Gastrocnemius medialis (tissue), 4 donors: ENCODE data around the gene DNAH17.

Experiments
- POLR2A ChIP-seq, 2 donors: fragments of 450-650 bp; IDR thresholded peaks; one replicate each; pipeline ENCODE4 v1.6.1; 2017; ENCODE audit warnings: antibody characterized with exemption in 2 of 2, mild to moderate bottlenecking in 2 of 2, moderate library complexity in 2 of 2
- TF ChIP-seq, protein P1 (sequence below), 5 experiments: fragments of 450-650 bp in 3 of 5; fragments of 200-600 bp in 2 of 5; sonication (generic) in 2 of 5; IDR thresholded peaks in 4 of 5; conservative IDR thresholded peaks in 1 of 5; 1 replicate in 4 of 5; 2 replicates in 1 of 5; pipeline ENCODE4 v1.5.1; 2016 to 2019; ENCODE audit warnings: antibody characterized with exemption in 5 of 5, mild to moderate bottlenecking in 3 of 5, moderate library complexity in 3 of 5

GRCh38 chr17:78623541-78623940, 46.3 kb upstream of the DNAH17 start:
- TF ChIP-seq, protein P1, sequence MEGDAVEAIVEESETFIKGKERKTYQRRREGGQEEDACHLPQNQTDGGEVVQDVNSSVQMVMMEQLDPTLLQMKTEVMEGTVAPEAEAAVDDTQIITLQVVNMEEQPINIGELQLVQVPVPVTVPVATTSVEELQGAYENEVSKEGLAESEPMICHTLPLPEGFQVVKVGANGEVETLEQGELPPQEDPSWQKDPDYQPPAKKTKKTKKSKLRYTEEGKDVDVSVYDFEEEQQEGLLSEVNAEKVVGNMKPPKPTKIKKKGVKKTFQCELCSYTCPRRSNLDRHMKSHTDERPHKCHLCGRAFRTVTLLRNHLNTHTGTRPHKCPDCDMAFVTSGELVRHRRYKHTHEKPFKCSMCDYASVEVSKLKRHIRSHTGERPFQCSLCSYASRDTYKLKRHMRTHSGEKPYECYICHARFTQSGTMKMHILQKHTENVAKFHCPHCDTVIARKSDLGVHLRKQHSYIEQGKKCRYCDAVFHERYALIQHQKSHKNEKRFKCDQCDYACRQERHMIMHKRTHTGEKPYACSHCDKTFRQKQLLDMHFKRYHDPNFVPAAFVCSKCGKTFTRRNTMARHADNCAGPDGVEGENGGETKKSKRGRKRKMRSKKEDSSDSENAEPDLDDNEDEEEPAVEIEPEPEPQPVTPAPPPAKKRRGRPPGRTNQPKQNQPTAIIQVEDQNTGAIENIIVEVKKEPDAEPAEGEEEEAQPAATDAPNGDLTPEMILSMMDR (IDR thresholded peaks at IDR 0.05 in 4 of 5, conservative IDR thresholded peaks at IDR 0.05 in 1 of 5): no peak
- no peak for TF ChIP-seq POLR2A (IDR thresholded peaks at IDR 0.05)
